OCI-LY7 (cell line): Measurements from ENCODE around the gene EFHD1. TPM values are rescaled to one million over a fixed set of nuclear protein-coding genes. Genes with fewer than 3 reads are reported as not detected.

ENCODE experiments used
- BruUV-seq: library from RNA; stranded (reverse); fragments of 400-500 nt; replicated peaks from 2 replicates; lab custom pipeline; 2021; lab: Mats Ljungman, UMichigan
- CTCF ChIA-PET: fragments of 300-600 bp; sonication (Branson Sonifier 250); formaldehyde crosslinking; loops from one replicate; lab custom pipeline; 2022; ENCODE audit warnings: antibody characterized with exemption; ENCODE audit not compliant: unreplicated experiment; lab: Charles Lee
- POLR2A ChIA-PET: fragments of 300-600 bp; sonication (Branson Sonifier 250); formaldehyde crosslinking; loops from one replicate; lab custom pipeline; 2022; ENCODE audit warnings: antibody characterized with exemption; lab: Charles Lee
- DNase-seq: peaks from one replicate; pipeline ENCODE4 v3.0.0-alpha.2; 2015; ENCODE audit warnings: low spot score
- H2AFZ ChIP-seq: fragments of 200-600 bp; sonication (generic), shearing (Covaris generic); 2 replicates; pipeline ENCODE4 v1.6.1; 2014; ENCODE audit warnings: mild to moderate bottlenecking, antibody characterized with exemption, low read length, moderate library complexity
- H3K27ac ChIP-seq: fragments of 200-600 bp; sonication (generic); 2 replicates; pipeline ENCODE4 v1.5.1; 2014; ENCODE audit warnings: mixed run types, low read depth, mild to moderate bottlenecking, moderate library complexity, low read length, inconsistent platforms; ENCODE audit not compliant: poor library complexity, severe bottlenecking
- H3K36me3 ChIP-seq: fragments of 200-600 bp; sonication (generic); 2 replicates; pipeline ENCODE4 v1.6.1; 2014; ENCODE audit warnings: mild to moderate bottlenecking, antibody characterized with exemption, low read length, moderate library complexity, mixed read lengths; ENCODE audit not compliant: insufficient read depth
- H3K4me1 ChIP-seq: fragments of 200-600 bp; sonication (generic); 2 replicates; pipeline ENCODE4 v1.5.1; 2014; ENCODE audit warnings: mild to moderate bottlenecking, low read length; ENCODE audit not compliant: insufficient read depth, poor library complexity, severe bottlenecking
- H3K4me2 ChIP-seq: fragments of 200-600 bp; sonication (generic); 2 replicates; pipeline ENCODE4 v1.6.1; 2014; ENCODE audit warnings: mild to moderate bottlenecking, low read length
- H3K4me3 ChIP-seq: fragments of 200-600 bp; sonication (generic); 2 replicates; pipeline ENCODE4 v1.5.1; 2014; ENCODE audit warnings: mild to moderate bottlenecking, low read depth, low read length; ENCODE audit not compliant: poor library complexity, severe bottlenecking
- H3K79me2 ChIP-seq: fragments of 200-600 bp; sonication (generic); 2 replicates; pipeline ENCODE4 v1.6.1; 2016; ENCODE audit warnings: low read depth, mild to moderate bottlenecking, low read length, moderate library complexity, mixed read lengths; ENCODE audit not compliant: insufficient read depth
- H3K9me2 ChIP-seq: fragments of 200-600 bp; sonication (generic); 2 replicates; pipeline ENCODE4 v1.6.1; 2016; ENCODE audit warnings: mild to moderate bottlenecking, low read length, mixed read lengths; ENCODE audit not compliant: insufficient read depth
- H3K9me3 ChIP-seq: fragments of 200-600 bp; sonication (generic); 2 replicates; pipeline ENCODE4 v1.6.1; 2014; ENCODE audit warnings: mild to moderate bottlenecking, mixed run types, low read length, mixed read lengths
- H4K20me1 ChIP-seq: fragments of 200-600 bp; sonication (generic); 2 replicates; pipeline ENCODE4 v1.6.1; 2014; ENCODE audit warnings: mild to moderate bottlenecking, antibody characterized with exemption, low read length, moderate library complexity, mixed read lengths; ENCODE audit not compliant: insufficient read depth
- CTCF ChIP-seq: fragments of 200-600 bp; sonication (generic); conservative IDR thresholded peaks from 2 replicates; pipeline ENCODE4 v1.5.1; 2014; ENCODE audit warnings: mild to moderate bottlenecking, antibody characterized with exemption, low read length, moderate library complexity, mixed read lengths
- EZH2phosphoT487 ChIP-seq: fragments of 200-600 bp; sonication (generic); IDR thresholded peaks from 2 replicates; pipeline ENCODE4 v1.6.1; 2018; ENCODE audit warnings: low read depth, borderline replicate concordance, mild to moderate bottlenecking, mixed run types, antibody characterized with exemption, low read length, moderate library complexity, mixed read lengths
- intact Hi-C: fragments of 100-400 bp; cut with micrococcal nuclease; formaldehyde crosslinking; loops from one replicate; pipeline ENCODE4 v1.10.0; 2022; ENCODE audit not compliant: unreplicated experiment
- total RNA-seq, 2 experiments: library from RNA; depleted of rRNA in 1 of 2; stranded (reverse); fragments of >200 nt in 1 of 2; shearing (Covaris generic) in 1 of 2; gene quantifications; 2 replicates each; pipeline ENCODE4 v1.2.3, GENCODE V29; 2014 to 2022

Gene EFHD1
- total RNA-seq, 2 experiments from 2014 or later = not detected

- no peaks in the 10 kb centered on the region for H3K79me2 ChIP-seq
- H4K20me1 ChIP-seq = no peaks in the 10 kb centered on the region
- H3K9me3 ChIP-seq = no peaks in the 10 kb centered on the region
- no peak overlapping the region for H3K4me3 ChIP-seq
- POLR2A ChIA-PET = interaction anchor here (0.6 to 0.7 kb wide), 2 partner anchors 108 to 227 kb away, joined by 4 read pairs; no protein-coding TSS in a partner anchor
- no peak overlapping the region for H3K27ac ChIP-seq
- no peaks in the 10 kb centered on the region for H3K4me1 ChIP-seq
- intact Hi-C loops = no loop called here
- CTCF ChIA-PET = no interaction called here
- BruUV-seq = no TSS peak
- no peak overlapping the region for H2AFZ ChIP-seq
- DNase-seq = no peak
- H3K4me2 ChIP-seq = no peak overlapping the region
- no peaks in the 10 kb centered on the region for H3K9me2 ChIP-seq
- no peaks in the 10 kb centered on the region for H3K36me3 ChIP-seq
- no peak for TF ChIP-seq CTCF
- TF ChIP-seq EZH2phosphoT487 = no peak
These were observed 41.1 kb downstream of the EFHD1 start for GRCh38 chr2:232674491-232674890.

- no peak overlapping the region for H3K27ac ChIP-seq
- H4K20me1 ChIP-seq = no peaks in the 10 kb centered on the region
- no peaks in the 10 kb centered on the region for H3K36me3 ChIP-seq
- H3K4me2 ChIP-seq = no peak overlapping the region
- intact Hi-C loops = no loop called here
- POLR2A ChIA-PET = no interaction called here
- no peaks in the 10 kb centered on the region for H3K4me1 ChIP-seq
- H3K9me2 ChIP-seq = no peaks in the 10 kb centered on the region
- CTCF ChIA-PET = no interaction called here
- no peaks in the 10 kb centered on the region for H3K9me3 ChIP-seq
- TF ChIP-seq EZH2phosphoT487 (no peak), CTCF (no peak)
- no TSS peak for BruUV-seq
- no peak overlapping the region for H3K4me3 ChIP-seq
- no peak overlapping the region for H2AFZ ChIP-seq
- DNase-seq = no peak
- H3K79me2 ChIP-seq = no peaks in the 10 kb centered on the region
These were observed 42.0 kb downstream of the EFHD1 start for GRCh38 chr2:232675381-232675780.

GRCh38 chr2:232680006-232680405 is 46.6 kb downstream of the EFHD1 start:
- Histone ChIP-seq H3K9me2 (no peaks in the 10 kb centered on the region), H4K20me1 (no peaks in the 10 kb centered on the region), H3K79me2 (no peaks in the 10 kb centered on the region), H3K36me3 (no peaks in the 10 kb centered on the region), H3K4me2 (no peak overlapping the region), H3K4me1 (no peaks in the 10 kb centered on the region), H3K27ac (no peak overlapping the region), H3K4me3 (no peak overlapping the region), H2AFZ (no peak overlapping the region), H3K9me3 (no peaks in the 10 kb centered on the region)
- intact Hi-C loops = no loop called here
- no TSS peak for BruUV-seq
- ChIA-PET CTCF (interaction anchor here (0.6 kb wide), 1 partner anchor 156 kb away, joined by 3 read pairs; no protein-coding TSS in a partner anchor), POLR2A (interaction anchor here (0.7 kb wide), 1 partner anchor 118 kb away, joined by 4 read pairs; no protein-coding TSS in a partner anchor)
- DNase-seq = no peak
- no peak for TF ChIP-seq EZH2phosphoT487
- no peak for TF ChIP-seq CTCF
